ENCODE data around the gene WFS1. TPM values are rescaled to one million over a fixed set of nuclear protein-coding genes. Genes with fewer than 3 reads are reported as not detected.

Gene WFS1
- total and polyA plus RNA-seq, 2 of the 13 experiments (the other 11 are each of a cell fraction or from before 2014, with no cell fraction given) = 39.1 to 42.2 TPM

GRCh38 chr4:6277139-6277802, 7.6 kb downstream of the WFS1 start (continued):
- TF ChIP-seq KAT2B (IDR thresholded peaks at IDR 0.05; ENCODE audit: borderline replicate concordance, low read depth, low read length) (no peak), HOXA5 (CRISPR knock-in tag; IDR thresholded peaks at IDR 0.05) (no peak; the same call in 1 of the 2 replicates), NFRKB (IDR thresholded peaks at IDR 0.05) (no peak), FOXA3 (CRISPR knock-in tag; IDR thresholded peaks at IDR 0.05) (no peak), SKI (IDR thresholded peaks at IDR 0.05; ENCODE audit: partially characterized antibody) (no peak), TAF1 (CRISPR knock-in tag; IDR thresholded peaks at IDR 0.05) (peak; percentile 23; the same call in 1 of the 2 replicates), RBM22 (optimal IDR thresholded peaks at IDR 0.05; ENCODE audit: low read length) (no peak), MTERF4 (CRISPR knock-in tag; IDR thresholded peaks at IDR 0.05) (no peak), U2AF1 (optimal IDR thresholded peaks at IDR 0.05; ENCODE audit: low read depth, low read length) (no peak), KDM3A (CRISPR knock-in tag; IDR thresholded peaks at IDR 0.05; ENCODE audit: low read depth) (no peak), KMT2B (CRISPR knock-in tag; IDR thresholded peaks at IDR 0.05) (no peak), ZNF772 (CRISPR knock-in tag; IDR thresholded peaks at IDR 0.05) (no peak; the same call in 1 of the 2 replicates), ASH2L (IDR thresholded peaks at IDR 0.05; ENCODE audit: insufficient read length, low read depth, low read length) (no peak), ZNF891 (CRISPR knock-in tag; IDR thresholded peaks at IDR 0.05) (no peak), TBL1XR1 (IDR thresholded peaks at IDR 0.05; ENCODE audit: borderline replicate concordance, low read length, partially characterized antibody) (no peak), ZMYM2 (CRISPR knock-in tag; IDR thresholded peaks at IDR 0.05) (no peak), ZFP62 (CRISPR knock-in tag; IDR thresholded peaks at IDR 0.05) (no peak), ZFAT (CRISPR knock-in tag; conservative IDR thresholded peaks at IDR 0.05) (no peak), ZNF136 (CRISPR knock-in tag; IDR thresholded peaks at IDR 0.05; ENCODE audit: low read depth) (no peak), ZNF746 (CRISPR knock-in tag; IDR thresholded peaks at IDR 0.05) (no peak), ZNF24 (IDR thresholded peaks at IDR 0.05) (no peak), NCOA1 (CRISPR knock-in tag; IDR thresholded peaks at IDR 0.05) (no peak)
- TF ChIP-seq, protein P1, sequence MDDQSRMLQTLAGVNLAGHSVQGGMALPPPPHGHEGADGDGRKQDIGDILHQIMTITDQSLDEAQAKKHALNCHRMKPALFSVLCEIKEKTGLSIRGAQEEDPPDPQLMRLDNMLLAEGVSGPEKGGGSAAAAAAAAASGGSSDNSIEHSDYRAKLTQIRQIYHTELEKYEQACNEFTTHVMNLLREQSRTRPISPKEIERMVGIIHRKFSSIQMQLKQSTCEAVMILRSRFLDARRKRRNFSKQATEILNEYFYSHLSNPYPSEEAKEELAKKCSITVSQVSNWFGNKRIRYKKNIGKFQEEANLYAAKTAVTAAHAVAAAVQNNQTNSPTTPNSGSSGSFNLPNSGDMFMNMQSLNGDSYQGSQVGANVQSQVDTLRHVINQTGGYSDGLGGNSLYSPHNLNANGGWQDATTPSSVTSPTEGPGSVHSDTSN (CRISPR knock-in tag; IDR thresholded peaks at IDR 0.05; ENCODE audit: borderline replicate concordance) = no peak
- TF ChIP-seq, protein P2, sequence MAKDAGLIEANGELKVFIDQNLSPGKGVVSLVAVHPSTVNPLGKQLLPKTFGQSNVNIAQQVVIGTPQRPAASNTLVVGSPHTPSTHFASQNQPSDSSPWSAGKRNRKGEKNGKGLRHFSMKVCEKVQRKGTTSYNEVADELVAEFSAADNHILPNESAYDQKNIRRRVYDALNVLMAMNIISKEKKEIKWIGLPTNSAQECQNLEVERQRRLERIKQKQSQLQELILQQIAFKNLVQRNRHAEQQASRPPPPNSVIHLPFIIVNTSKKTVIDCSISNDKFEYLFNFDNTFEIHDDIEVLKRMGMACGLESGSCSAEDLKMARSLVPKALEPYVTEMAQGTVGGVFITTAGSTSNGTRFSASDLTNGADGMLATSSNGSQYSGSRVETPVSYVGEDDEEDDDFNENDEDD (CRISPR knock-in tag; IDR thresholded peaks at IDR 0.05; ENCODE audit: borderline replicate concordance) = peak; percentile 33; the same call in 1 of the 2 replicates
- TF ChIP-seq, protein P3, sequence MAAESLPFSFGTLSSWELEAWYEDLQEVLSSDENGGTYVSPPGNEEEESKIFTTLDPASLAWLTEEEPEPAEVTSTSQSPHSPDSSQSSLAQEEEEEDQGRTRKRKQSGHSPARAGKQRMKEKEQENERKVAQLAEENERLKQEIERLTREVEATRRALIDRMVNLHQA (CRISPR knock-in tag; IDR thresholded peaks at IDR 0.05) = no peak
- TF ChIP-seq, protein P4, sequence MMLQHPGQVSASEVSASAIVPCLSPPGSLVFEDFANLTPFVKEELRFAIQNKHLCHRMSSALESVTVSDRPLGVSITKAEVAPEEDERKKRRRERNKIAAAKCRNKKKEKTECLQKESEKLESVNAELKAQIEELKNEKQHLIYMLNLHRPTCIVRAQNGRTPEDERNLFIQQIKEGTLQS (CRISPR knock-in tag; IDR thresholded peaks at IDR 0.05) = no peak
- TF ChIP-seq, protein P5, sequence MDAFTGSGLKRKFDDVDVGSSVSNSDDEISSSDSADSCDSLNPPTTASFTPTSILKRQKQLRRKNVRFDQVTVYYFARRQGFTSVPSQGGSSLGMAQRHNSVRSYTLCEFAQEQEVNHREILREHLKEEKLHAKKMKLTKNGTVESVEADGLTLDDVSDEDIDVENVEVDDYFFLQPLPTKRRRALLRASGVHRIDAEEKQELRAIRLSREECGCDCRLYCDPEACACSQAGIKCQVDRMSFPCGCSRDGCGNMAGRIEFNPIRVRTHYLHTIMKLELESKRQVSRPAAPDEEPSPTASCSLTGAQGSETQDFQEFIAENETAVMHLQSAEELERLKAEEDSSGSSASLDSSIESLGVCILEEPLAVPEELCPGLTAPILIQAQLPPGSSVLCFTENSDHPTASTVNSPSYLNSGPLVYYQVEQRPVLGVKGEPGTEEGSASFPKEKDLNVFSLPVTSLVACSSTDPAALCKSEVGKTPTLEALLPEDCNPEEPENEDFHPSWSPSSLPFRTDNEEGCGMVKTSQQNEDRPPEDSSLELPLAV (CRISPR knock-in tag; conservative IDR thresholded peaks at IDR 0.05; ENCODE audit: low read depth) = no peak
